RWPE2 (cell line): ENCODE data around the gene SLIT3.

Source experiments
- ATAC-seq: fragments of 200-7000 bp; cut with Tn5 transposase; 3 replicates; pipeline ENCODE4 v1.9.1; 2021; ENCODE audit warnings: low read depth
- DNase-seq: peaks from one replicate; pipeline ENCODE4 v3.0.0-alpha.2; 2020; ENCODE audit warnings: low spot score
- H3K27ac ChIP-seq: fragments of 450-650 bp; 2 replicates; pipeline ENCODE4 v1.5.1; 2017; ENCODE audit warnings: mild to moderate bottlenecking; ENCODE audit not compliant: poor library complexity, severe bottlenecking
- H3K27me3 ChIP-seq: fragments of 250-450 bp; sonication (Bioruptor Pico); 2 replicates; pipeline ENCODE4 v1.5.1; 2021; ENCODE audit warnings: mild to moderate bottlenecking, moderate library complexity; ENCODE audit not compliant: insufficient read depth, poor library complexity, severe bottlenecking
- H3K36me3 ChIP-seq: fragments of 250-450 bp; sonication (Bioruptor Pico); 2 replicates; pipeline ENCODE4 v1.5.1; 2020; ENCODE audit warnings: low read depth, mild to moderate bottlenecking, moderate library complexity
- H3K4me1 ChIP-seq: fragments of 250-450 bp; sonication (Bioruptor Pico); 2 replicates; pipeline ENCODE4 v1.5.1; 2021; ENCODE audit warnings: mild to moderate bottlenecking, moderate library complexity; ENCODE audit not compliant: insufficient read depth, poor library complexity, severe bottlenecking
- H3K4me3 ChIP-seq: fragments of 250-450 bp; sonication (Bioruptor Pico); 2 replicates; pipeline ENCODE4 v1.5.1; 2021; ENCODE audit warnings: mild to moderate bottlenecking, moderate library complexity; ENCODE audit not compliant: severe bottlenecking
- H3K9me3 ChIP-seq: fragments of 250-450 bp; sonication (Bioruptor Pico); 2 replicates; pipeline ENCODE4 v1.5.1; 2021; ENCODE audit warnings: mild to moderate bottlenecking, moderate library complexity; ENCODE audit not compliant: severe bottlenecking
- TF ChIP-seq, protein P1 (sequence below): fragments of 450-650 bp; IDR thresholded peaks from one replicate; pipeline ENCODE4 v1.5.1; 2017; ENCODE audit warnings: mild to moderate bottlenecking, moderate library complexity; ENCODE audit not compliant: poor library complexity, severe bottlenecking

SLIT3 gene

DNA sequence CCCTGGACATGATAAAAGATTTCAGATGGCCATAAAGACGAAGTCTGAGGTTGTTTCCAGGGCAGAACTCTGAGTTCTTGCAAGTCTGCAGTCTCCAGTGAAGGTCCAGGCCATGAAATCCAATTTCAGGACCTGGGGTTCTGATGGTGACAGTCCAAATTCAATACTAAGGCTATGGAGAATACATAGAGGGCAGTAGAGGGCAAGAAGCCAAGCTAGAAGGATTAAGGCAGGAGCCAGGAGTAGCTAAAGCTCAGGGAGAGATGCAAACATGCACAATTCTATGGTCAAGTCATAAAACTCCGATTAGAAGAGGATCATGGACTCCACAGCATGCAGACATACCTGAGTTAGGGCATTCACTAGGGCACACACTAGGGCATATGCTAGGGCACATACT is 11.4 kb downstream of the SLIT3 start:
- Histone ChIP-seq H3K9me3 (no peaks in the 10 kb centered on the region), H3K27me3 (no peaks in the 10 kb centered on the region), H3K4me1 (no peaks in the 10 kb centered on the region), H3K36me3 (no peaks in the 10 kb centered on the region), H3K4me3 (no peak overlapping the region), H3K27ac (no peak overlapping the region)
- TF ChIP-seq, protein P1, sequence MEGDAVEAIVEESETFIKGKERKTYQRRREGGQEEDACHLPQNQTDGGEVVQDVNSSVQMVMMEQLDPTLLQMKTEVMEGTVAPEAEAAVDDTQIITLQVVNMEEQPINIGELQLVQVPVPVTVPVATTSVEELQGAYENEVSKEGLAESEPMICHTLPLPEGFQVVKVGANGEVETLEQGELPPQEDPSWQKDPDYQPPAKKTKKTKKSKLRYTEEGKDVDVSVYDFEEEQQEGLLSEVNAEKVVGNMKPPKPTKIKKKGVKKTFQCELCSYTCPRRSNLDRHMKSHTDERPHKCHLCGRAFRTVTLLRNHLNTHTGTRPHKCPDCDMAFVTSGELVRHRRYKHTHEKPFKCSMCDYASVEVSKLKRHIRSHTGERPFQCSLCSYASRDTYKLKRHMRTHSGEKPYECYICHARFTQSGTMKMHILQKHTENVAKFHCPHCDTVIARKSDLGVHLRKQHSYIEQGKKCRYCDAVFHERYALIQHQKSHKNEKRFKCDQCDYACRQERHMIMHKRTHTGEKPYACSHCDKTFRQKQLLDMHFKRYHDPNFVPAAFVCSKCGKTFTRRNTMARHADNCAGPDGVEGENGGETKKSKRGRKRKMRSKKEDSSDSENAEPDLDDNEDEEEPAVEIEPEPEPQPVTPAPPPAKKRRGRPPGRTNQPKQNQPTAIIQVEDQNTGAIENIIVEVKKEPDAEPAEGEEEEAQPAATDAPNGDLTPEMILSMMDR = peak; percentile 33
- ATAC-seq = peak; percentile 35; the same call in 2 of the 3 replicates
- no peak for DNase-seq

DNA sequence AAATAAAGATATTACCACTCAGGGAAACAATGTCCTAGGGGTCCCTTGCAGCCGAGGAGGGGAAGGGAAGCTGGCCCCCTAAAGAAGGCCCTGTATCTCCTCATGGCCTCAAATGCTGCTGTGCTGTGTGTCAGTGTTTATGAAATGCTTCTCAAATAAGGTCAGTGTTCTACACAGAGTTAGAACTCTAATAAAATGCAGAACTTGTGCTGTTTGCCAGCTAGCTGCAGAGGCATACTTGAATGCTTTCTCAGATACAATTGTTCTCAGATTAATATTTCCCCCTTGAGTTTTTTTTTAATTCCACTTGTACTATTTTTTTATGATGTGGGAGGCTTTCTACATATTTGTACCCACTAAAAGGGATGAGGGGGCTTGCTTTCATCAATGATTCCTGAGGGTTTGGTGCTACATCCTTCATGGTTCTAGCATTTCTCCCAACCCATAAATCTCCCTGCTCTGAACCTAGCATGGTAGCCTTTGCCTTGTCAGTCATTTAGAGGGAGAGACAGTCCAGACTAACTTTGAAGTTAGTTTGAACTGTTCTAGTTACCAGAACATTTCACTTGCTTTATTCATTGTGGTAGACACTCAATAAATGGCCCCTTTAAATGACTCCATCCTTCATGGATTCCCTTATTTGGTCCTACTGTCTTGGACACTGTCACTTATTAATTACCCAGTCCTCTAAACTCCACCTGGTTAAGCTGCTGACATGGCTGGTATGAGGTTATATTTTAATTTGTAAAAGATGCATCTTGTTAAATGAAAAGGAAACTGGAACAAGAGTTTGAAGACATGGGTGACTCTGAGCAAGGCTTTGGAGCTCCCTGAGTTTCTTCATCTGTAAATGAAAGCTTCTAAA is 12.6 kb downstream of the SLIT3 start:
- TF ChIP-seq, protein P1 = no peak
- no peak for ATAC-seq
- Histone ChIP-seq H3K9me3 (no peaks in the 10 kb centered on the region), H3K36me3 (no peaks in the 10 kb centered on the region), H3K27me3 (no peaks in the 10 kb centered on the region), H3K4me1 (no peaks in the 10 kb centered on the region), H3K27ac (no peak overlapping the region), H3K4me3 (no peak overlapping the region)
- no peak for DNase-seq

- TF ChIP-seq, protein P1 = no peak
- DNase-seq (no peak), ATAC-seq (no peak)
- no peaks in the 10 kb centered on the region for H3K4me1 ChIP-seq
- no peak overlapping the region for H3K4me3 ChIP-seq
- H3K36me3 ChIP-seq = no peaks in the 10 kb centered on the region
- H3K9me3 ChIP-seq = no peaks in the 10 kb centered on the region
- no peak overlapping the region for H3K27ac ChIP-seq
- no peaks in the 10 kb centered on the region for H3K27me3 ChIP-seq
These were observed 13.4 kb downstream of the SLIT3 start for GRCh38 chr5:169287529-169287928.

DNA sequence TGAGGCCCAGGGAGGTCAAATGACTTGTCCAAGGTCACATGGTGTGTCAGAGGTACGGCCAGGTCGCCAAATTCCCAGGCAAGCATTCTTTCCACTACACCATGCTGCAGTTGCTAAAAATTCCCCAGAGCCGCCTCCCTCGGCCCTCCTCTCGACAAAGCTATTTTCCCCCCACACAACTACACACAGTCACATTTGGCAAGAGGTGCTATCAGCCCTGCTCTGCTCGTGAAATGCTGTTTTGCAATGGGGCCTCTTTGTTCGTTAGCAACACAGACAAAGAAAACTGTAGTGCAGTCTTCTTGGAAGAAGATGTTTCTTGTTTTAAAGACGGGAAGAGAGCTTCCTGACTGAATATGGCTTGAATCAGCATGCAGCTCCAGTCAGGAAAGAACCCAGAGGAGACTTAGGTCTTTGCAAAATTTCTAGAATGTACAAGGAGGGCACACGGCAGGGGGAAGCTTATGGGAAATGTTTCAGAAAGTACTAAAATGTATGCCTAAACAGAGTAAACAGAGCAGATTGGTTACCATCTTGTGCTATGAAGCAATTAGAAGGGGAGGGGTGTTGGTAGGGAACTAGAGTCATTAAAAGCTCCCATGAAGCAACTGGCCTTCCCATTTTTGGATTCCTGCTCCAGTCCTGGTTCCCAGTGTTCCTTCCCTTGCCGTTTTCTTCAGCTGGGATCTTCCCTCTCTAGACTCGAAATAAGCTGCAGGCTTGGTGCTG is 14.2 kb downstream of the SLIT3 start:
- TF ChIP-seq, protein P1 = no peak
- H3K9me3 ChIP-seq = no peaks in the 10 kb centered on the region
- H3K36me3 ChIP-seq = no peaks in the 10 kb centered on the region
- DNase-seq = no peak
- no peak overlapping the region for H3K27ac ChIP-seq
- H3K4me1 ChIP-seq = no peaks in the 10 kb centered on the region
- H3K4me3 ChIP-seq = no peak overlapping the region
- no peaks in the 10 kb centered on the region for H3K27me3 ChIP-seq
- no peak for ATAC-seq
